Endothelial cell of hepatic sinusoid (primary cell): ENCODE results near the gene DEFB112.

ENCODE experiments used
- in situ Hi-C: cut with HindIII; loops from 2 replicates; pipeline ENCODE4 v1.10.0; 2017; ENCODE audit warnings: low sequenced_read_pairs

Gene DEFB112

GRCh38 chr6:50003139-50003538, 46.6 kb downstream of the DEFB112 start:
- in situ Hi-C loops = no loop called here

GRCh38 chr6:49995278-49995677, 54.5 kb downstream of the DEFB112 start:
- in situ Hi-C loops = no loop called here
